Measurements from ENCODE around the gene VASN. TPM values are rescaled to one million over a fixed set of nuclear protein-coding genes. Genes with fewer than 3 reads are reported as not detected.

Gene VASN
- total and polyA plus RNA-seq, 9 of the 15 experiments (the other 6 are each of a cell fraction or from before 2014, with no cell fraction given): 0.01 to 2.5 (median 0.41) TPM; not detected in 1

DNA sequence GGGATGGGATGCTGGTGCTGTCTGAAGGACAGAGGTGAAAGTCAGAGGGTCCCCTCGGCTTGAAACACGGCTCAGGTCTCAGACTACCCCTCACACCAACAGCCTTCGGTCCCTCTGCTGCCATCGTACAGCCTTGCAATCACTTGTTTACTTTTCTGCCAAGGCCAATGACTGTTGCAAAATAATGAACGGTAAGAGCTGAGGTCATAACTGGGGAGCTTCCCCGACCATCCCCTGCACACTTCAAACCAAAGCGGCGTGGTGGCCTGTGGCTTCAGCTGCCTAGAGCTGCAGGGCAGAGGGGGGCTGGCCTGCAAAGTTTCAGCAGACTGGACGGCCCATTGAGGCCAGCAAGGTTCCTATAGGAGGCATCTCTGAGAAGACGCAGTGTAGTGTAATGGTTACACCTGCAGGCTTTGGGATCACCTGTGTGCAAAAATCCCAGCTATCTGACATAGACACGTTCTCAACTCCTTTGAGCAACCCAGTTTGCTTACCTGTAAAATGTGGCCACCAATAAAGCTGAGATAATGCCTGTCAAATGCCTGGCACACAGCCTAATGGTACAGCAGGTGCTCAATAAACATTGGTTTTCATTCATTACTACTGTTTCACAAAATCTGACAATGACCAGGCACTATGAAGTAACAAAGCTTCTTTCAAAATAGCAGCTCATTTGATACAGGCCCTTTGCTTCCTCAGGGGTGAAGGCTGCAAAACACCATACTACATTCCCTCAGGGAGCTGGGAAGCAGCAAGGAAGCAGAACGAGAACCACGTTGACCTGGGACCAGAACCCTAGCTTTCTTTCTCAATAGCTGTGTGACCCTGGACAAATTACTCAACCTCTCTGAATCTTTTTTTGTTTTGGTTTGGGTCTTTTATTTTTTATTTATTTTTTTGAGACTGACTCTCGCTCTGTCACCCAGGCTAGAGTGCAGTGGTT is 25.5 kb upstream of the VASN start (continued):
- TF ChIP-seq, protein P1, sequence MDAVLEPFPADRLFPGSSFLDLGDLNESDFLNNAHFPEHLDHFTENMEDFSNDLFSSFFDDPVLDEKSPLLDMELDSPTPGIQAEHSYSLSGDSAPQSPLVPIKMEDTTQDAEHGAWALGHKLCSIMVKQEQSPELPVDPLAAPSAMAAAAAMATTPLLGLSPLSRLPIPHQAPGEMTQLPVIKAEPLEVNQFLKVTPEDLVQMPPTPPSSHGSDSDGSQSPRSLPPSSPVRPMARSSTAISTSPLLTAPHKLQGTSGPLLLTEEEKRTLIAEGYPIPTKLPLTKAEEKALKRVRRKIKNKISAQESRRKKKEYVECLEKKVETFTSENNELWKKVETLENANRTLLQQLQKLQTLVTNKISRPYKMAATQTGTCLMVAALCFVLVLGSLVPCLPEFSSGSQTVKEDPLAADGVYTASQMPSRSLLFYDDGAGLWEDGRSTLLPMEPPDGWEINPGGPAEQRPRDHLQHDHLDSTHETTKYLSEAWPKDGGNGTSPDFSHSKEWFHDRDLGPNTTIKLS (IDR thresholded peaks at IDR 0.05; ENCODE audit: borderline replicate concordance, low read depth): no peak
- TF ChIP-seq CEBPG (CRISPR knock-in tag; IDR thresholded peaks at IDR 0.05) (no peak), CEBPG (tag; conservative IDR thresholded peaks at IDR 0.05 in 1 of 2, IDR thresholded peaks at IDR 0.05 in 1 of 2) (no peak), HCFC1 (IDR thresholded peaks at IDR 0.05; ENCODE audit: low read depth, low read length) (no peak), GTF2A2 (tag; IDR thresholded peaks at IDR 0.05) (no peak), ADNP (tag; IDR thresholded peaks at IDR 0.05) (peak; percentile 71), RBM15 (IDR thresholded peaks at IDR 0.05; ENCODE audit: insufficient read depth, low read length) (no peak), SNRNP70 (optimal IDR thresholded peaks at IDR 0.05; ENCODE audit: low read depth, low read length) (no peak), ZNF140 (CRISPR knock-in tag; IDR thresholded peaks at IDR 0.05) (no peak), MAFK (IDR thresholded peaks at IDR 0.05; ENCODE audit: low read length) (no peak), ZNF830 (CRISPR knock-in tag; IDR thresholded peaks at IDR 0.05) (no peak), RBM17 (IDR thresholded peaks at IDR 0.05; ENCODE audit: borderline replicate concordance, low read depth, low read length) (no peak)
- TF ChIP-seq, protein P2, sequence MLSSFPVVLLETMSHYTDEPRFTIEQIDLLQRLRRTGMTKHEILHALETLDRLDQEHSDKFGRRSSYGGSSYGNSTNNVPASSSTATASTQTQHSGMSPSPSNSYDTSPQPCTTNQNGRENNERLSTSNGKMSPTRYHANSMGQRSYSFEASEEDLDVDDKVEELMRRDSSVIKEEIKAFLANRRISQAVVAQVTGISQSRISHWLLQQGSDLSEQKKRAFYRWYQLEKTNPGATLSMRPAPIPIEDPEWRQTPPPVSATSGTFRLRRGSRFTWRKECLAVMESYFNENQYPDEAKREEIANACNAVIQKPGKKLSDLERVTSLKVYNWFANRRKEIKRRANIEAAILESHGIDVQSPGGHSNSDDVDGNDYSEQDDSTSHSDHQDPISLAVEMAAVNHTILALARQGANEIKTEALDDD (IDR thresholded peaks at IDR 0.05): no peak
- TF ChIP-seq, protein P3, sequence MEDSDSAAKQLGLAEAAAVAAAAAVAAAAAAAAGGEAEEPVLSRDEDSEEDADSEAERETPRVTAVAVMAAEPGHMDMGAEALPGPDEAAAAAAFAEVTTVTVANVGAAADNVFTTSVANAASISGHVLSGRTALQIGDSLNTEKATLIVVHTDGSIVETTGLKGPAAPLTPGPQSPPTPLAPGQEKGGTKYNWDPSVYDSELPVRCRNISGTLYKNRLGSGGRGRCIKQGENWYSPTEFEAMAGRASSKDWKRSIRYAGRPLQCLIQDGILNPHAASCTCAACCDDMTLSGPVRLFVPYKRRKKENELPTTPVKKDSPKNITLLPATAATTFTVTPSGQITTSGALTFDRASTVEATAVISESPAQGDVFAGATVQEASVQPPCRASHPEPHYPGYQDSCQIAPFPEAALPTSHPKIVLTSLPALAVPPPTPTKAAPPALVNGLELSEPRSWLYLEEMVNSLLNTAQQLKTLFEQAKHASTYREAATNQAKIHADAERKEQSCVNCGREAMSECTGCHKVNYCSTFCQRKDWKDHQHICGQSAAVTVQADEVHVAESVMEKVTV (CRISPR knock-in tag; IDR thresholded peaks at IDR 0.05): no peak

All from K562 (cell line).